Type B pancreatic cell (in vitro differentiated cells): ENCODE data around the gene PHETA2. TPM values are rescaled to one million over a fixed set of nuclear protein-coding genes. Genes with fewer than 3 reads are reported as not detected.

ENCODE experiments used
- DNase-seq: peaks from one replicate; pipeline ENCODE4 v3.0.0; 2021; ENCODE audit warnings: mixed read lengths; ENCODE audit not compliant: unreplicated experiment; ENCODE audit errors: extremely low spot score
- H3K27ac Mint-ChIP-seq: 2 replicates; pipeline ENCODE4 v1.8.0; 2021; ENCODE audit warnings: mild to moderate bottlenecking, mixed read lengths
- H3K27me3 Mint-ChIP-seq: 2 replicates; pipeline ENCODE4 v1.8.0; 2021; ENCODE audit warnings: mixed read lengths
- H3K36me3 Mint-ChIP-seq: 2 replicates; pipeline ENCODE4 v1.8.0; 2021; ENCODE audit warnings: mixed read lengths
- H3K4me1 Mint-ChIP-seq: one replicate; pipeline ENCODE4 v1.8.0; 2021; ENCODE audit warnings: mixed read lengths; ENCODE audit not compliant: unreplicated experiment
- H3K4me3 Mint-ChIP-seq: 2 replicates; pipeline ENCODE4 v1.8.0; 2021; ENCODE audit warnings: mild to moderate bottlenecking, mixed read lengths
- H3K9me3 Mint-ChIP-seq: 2 replicates; pipeline ENCODE4 v1.8.0; 2021; ENCODE audit warnings: mixed read lengths
- CTCF ChIP-seq: fragments of 200-600 bp; sonication (generic); conservative IDR thresholded peaks from 2 replicates; pipeline ENCODE4 v1.5.0; 2021; ENCODE audit warnings: antibody characterized with exemption, mild to moderate bottlenecking
- total RNA-seq: library from RNA; stranded (reverse); gene quantifications from 2 replicates; pipeline ENCODE4 v1.2.1, GENCODE V29; 2021; ENCODE audit warnings: low replicate concordance

The PHETA2 gene
- total RNA-seq, 1 donor from 2014 or later = 4.1 TPM

- Mint-ChIP-seq H3K4me3 (no peak overlapping the region), H3K36me3 (peaks cover 33% of the 10 kb centered on the region), H3K4me1 (no peaks in the 10 kb centered on the region), H3K9me3 (peaks cover 14% of the 10 kb centered on the region), H3K27ac (no peak overlapping the region), H3K27me3 (no peaks in the 10 kb centered on the region)
- peak; percentile 43 for DNase-seq
- no peak for TF ChIP-seq CTCF
Measured at GRCh38 chr22:42060489-42060888, 13.6 kb upstream of the PHETA2 start.

- no peaks in the 10 kb centered on the region for H3K4me1 Mint-ChIP-seq
- peaks cover 36% of the 10 kb centered on the region for H3K36me3 Mint-ChIP-seq
- no peaks in the 10 kb centered on the region for H3K27me3 Mint-ChIP-seq
- no peak overlapping the region for H3K4me3 Mint-ChIP-seq
- no peak overlapping the region for H3K27ac Mint-ChIP-seq
- peak; percentile 53 for DNase-seq
- H3K9me3 Mint-ChIP-seq = peaks cover 14% of the 10 kb centered on the region
- TF ChIP-seq CTCF = no peak
Measured at GRCh38 chr22:42061041-42061440, 13.0 kb upstream of the PHETA2 start.

GRCh38 chr22:42062506-42063170 lies 11.4 kb upstream of the PHETA2 start:
- Mint-ChIP-seq H3K27me3 (no peaks in the 10 kb centered on the region), H3K27ac (no peak overlapping the region), H3K4me3 (no peak overlapping the region), H3K36me3 (peaks cover 33% of the 10 kb centered on the region), H3K4me1 (no peaks in the 10 kb centered on the region), H3K9me3 (peaks cover 6% of the 10 kb centered on the region)
- peak; percentile 47 for DNase-seq
- TF ChIP-seq CTCF = no peak

GRCh38 chr22:42064629-42065028 lies 9.4 kb upstream of the PHETA2 start:
- Mint-ChIP-seq H3K36me3 (peaks cover 19% of the 10 kb centered on the region), H3K27me3 (no peaks in the 10 kb centered on the region), H3K27ac (no peak overlapping the region), H3K4me3 (no peak overlapping the region), H3K9me3 (no peaks in the 10 kb centered on the region), H3K4me1 (no peaks in the 10 kb centered on the region)
- DNase-seq = peak; percentile 37
- TF ChIP-seq CTCF = no peak

- peak; percentile 58 for DNase-seq
Measured at GRCh38 chr22:42065438-42066125, 8.5 kb upstream of the PHETA2 start.

More at GRCh38 chr22:42065438-42066125, 8.5 kb upstream of the PHETA2 start:
- Mint-ChIP-seq H3K27me3 (no peaks in the 10 kb centered on the region), H3K27ac (peak overlapping the region; percentile 61), H3K36me3 (peaks cover 17% of the 10 kb centered on the region), H3K9me3 (no peaks in the 10 kb centered on the region), H3K4me1 (no peaks in the 10 kb centered on the region), H3K4me3 (no peak overlapping the region)
- no peak for TF ChIP-seq CTCF
